HUES6 (cell line): ENCODE data around the gene CLASP1.
A peak's percentile ranks its signal among the peaks of the same experiment; 100 is the strongest.
"Not testable (repeated sequence)": the region's sequence is repeated elsewhere in the genome, so short reads cannot be mapped to it uniquely, and the experiment has no call there.

ENCODE experiments used
- H3K27ac ChIP-seq: 2 replicates; pipeline ENCODE4 v1.7.0; 2013; ENCODE audit warnings: low read depth, mild to moderate bottlenecking, low read length, inconsistent platforms
- H3K27me3 ChIP-seq: 2 replicates; pipeline ENCODE4 v1.6.1; 2013; ENCODE audit warnings: low read length; ENCODE audit not compliant: control insufficient read depth, insufficient read depth
- H3K36me3 ChIP-seq: 2 replicates; pipeline ENCODE4 v1.6.1; 2013; ENCODE audit warnings: low read length; ENCODE audit not compliant: control insufficient read depth, insufficient read depth
- H3K4me1 ChIP-seq: 2 replicates; pipeline ENCODE4 v1.6.1; 2013; ENCODE audit warnings: low read length; ENCODE audit not compliant: control insufficient read depth, insufficient read depth
- H3K4me3 ChIP-seq: 2 replicates; pipeline ENCODE4 v1.5.1; 2013; ENCODE audit warnings: low read depth, low read length
- H3K9ac ChIP-seq: one replicate; pipeline ENCODE4 v1.6.1; 2013; ENCODE audit warnings: mild to moderate bottlenecking, low read length
- H3K9me3 ChIP-seq: 2 replicates; pipeline ENCODE4 v1.6.1; 2013; ENCODE audit warnings: low read depth, low read length; ENCODE audit not compliant: control insufficient read depth, insufficient read depth

Gene CLASP1

DNA sequence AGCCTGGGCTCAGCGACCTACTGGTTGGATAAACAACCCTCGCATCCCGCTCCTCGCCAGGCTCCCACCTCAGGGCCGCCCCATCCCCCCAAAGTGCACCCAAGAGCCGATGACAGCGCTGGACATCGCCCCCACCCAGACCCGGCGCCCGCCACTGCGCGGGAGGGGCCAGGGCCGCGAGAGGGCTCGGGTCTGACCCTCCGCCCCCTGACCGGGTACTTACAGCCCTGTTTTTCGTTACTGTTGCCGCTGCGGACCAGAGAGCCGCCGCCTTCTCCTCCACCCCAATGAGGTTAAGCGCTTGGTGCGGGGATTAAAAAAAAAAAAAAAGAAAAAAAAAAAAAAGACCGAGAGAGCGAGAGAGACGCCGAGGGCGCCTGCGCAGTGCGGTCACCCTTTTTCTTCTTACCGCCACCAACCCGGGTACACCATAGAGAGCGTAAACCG lies at the start of gene CLASP1:
CLASP1 (minus strand) TSS at position 314 of the 447 bp plus-strand sequence. CDS start 43,567 bp downstream, outside the sequence.
- Histone ChIP-seq H3K27me3 (no peaks in the 10 kb centered on the region), H3K36me3 (no peaks in the 10 kb centered on the region), H3K4me3 (peak within 1 kb of the TSS; percentile 88), H3K4me1 (no peaks in the 10 kb centered on the region; the same call in 1 of the 2 replicates), H3K9ac (peak within 1 kb of the TSS; percentile 82), H3K27ac (peak within 1 kb of the TSS; percentile 92), H3K9me3 (no peaks in the 10 kb centered on the region)

DNA sequence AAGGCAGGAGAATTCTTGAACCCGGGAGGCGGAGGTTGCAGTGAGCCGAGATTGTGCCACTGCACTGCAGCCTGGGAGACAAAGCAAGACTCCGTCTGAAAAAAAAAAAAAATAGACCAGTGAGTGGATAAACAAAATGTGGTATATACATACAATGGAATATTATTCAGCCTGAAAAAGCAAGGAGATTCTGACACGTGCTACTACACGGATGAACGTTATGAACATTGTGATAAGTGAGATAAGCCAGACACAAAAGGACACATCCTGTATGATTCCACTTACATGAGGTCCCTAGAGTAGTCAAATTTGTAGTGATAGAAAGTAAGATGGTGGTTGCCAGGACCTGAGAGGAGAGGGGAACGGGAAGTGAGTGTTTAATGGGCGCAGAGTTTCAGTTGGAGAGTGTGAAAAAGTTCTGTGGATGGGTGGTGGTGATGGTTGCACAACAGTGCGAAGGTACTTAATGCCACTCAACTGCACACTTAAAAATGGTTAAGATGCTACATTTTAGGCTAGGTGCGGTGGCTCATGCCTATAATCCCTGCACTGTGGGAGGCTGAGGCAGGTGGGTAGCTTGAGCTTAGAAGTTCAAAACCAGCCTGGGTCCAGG lies 49.2 kb upstream of the CLASP1 start:
- Histone ChIP-seq H3K27ac (no peak overlapping the region), H3K4me1 (peaks cover 25% of the 10 kb centered on the region), H3K9ac (no peak overlapping the region), H3K36me3 (no peaks in the 10 kb centered on the region), H3K27me3 (no peaks in the 10 kb centered on the region), H3K4me3 (no peak overlapping the region), H3K9me3 (no peaks in the 10 kb centered on the region)

DNA sequence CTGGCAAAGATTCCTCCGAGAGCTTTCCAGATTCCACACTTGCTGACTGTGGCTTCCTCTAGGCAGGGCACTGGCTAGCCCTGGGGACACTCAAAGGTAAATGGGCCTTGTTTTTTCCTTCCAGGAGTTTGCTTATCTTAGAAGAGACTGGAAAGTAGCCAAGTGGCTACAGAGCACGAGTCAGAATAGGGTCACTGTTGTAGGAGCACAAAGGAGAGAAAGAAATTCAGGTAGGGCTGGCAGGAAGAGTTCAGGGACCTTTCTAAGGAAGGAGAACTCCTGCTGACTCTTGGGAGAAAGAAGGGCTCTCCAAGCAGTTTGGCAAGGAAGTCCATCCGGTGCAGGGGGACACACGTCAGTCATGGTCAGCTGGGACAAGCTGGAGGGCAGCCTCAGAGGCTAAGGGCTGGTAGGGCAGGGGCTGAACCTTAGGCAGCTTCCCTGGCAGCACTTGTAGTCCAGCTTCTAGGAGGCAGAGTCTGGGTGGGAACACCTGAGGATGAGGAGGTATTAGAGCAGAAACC lies 47.9 kb upstream of the CLASP1 start:
- Histone ChIP-seq H3K9me3 (no peaks in the 10 kb centered on the region), H3K27ac (no peak overlapping the region), H3K36me3 (no peaks in the 10 kb centered on the region), H3K4me1 (peaks cover 25% of the 10 kb centered on the region), H3K27me3 (no peaks in the 10 kb centered on the region), H3K4me3 (no peak overlapping the region), H3K9ac (no peak overlapping the region)

DNA sequence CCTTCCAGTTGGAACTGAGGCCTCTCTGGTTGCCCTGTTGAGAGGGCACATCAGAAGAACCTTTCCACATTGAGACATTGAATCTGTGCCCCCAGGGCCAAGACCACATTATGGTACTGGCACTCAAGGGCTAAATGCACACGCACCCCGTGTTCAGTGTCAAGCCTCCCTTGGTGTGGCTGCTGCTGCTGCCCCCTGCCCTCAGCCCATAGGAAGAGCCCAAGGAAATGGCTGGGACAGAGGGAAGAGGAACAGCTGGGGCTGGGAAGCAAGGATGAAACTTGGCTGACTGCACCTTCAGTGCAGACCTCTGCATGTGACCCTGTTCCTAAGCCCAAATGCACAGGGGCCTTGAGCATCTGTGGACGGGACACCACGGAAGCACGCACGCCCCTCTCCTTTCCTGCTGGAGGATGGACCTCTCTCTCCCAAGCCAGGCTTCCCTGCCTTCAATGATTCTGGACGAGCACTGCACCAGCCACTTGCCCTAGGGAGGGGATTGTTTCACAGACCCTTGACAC lies 47.2 kb upstream of the CLASP1 start:
- Histone ChIP-seq H3K27ac (no peak overlapping the region), H3K36me3 (no peaks in the 10 kb centered on the region), H3K27me3 (no peaks in the 10 kb centered on the region), H3K4me3 (no peak overlapping the region), H3K9me3 (no peaks in the 10 kb centered on the region), H3K4me1 (peaks cover 25% of the 10 kb centered on the region), H3K9ac (no peak overlapping the region)

DNA sequence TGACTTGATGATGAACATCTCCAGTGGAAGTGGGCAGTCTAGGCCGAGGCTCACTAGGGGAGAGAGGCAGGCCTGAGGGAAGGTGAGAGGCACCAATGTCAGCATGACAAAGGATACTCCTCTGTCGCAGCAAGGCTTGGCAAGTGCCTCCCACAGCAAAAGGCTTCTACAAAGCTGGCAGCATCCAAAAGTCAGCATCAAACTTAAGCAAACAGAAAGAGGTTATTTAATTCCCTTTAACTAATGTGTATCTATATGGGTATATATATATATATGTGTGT lies 45.8 kb upstream of the CLASP1 start:
- H3K9me3 ChIP-seq = no peaks in the 10 kb centered on the region
- no peak overlapping the region for H3K27ac ChIP-seq
- peaks cover 25% of the 10 kb centered on the region for H3K4me1 ChIP-seq
- H3K36me3 ChIP-seq = no peaks in the 10 kb centered on the region
- H3K4me3 ChIP-seq = no peak overlapping the region
- H3K9ac ChIP-seq = no peak overlapping the region
- no peaks in the 10 kb centered on the region for H3K27me3 ChIP-seq

DNA sequence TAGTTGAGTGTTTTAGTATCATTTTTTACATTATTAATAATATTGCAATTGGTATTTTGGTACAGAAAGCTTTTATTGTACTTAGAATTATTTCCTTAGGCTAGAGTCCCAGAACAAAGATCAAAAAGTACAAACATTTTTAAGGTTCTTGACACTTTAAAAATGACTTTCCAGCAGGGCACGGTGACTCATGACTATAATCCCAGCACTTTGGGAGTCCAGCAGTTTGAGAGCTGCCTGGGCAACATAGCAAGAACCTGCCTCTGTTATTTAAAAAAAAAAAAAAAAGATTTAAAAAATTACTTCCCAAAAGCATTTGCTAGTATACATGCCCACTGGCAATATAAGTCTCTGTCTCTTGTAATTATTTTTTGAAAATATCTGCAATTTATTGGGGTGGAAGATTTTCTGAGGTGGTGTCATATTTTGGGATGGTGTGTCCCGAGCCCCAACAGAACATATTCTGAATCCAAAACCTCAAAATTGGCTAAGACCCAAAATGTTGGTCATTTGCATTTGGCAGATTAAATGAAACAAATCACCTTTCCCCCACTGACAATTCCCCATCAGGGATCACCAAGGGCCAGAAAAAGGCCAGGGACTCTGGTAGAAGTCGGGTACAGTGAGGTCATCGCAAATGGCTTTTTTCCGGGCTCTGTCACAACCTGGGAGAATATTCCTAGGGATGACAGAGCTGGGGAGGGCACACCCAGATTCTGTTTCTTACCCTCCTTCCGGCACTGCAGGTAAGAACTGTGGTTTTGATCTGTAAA lies 45.3 kb upstream of the CLASP1 start:
- Histone ChIP-seq H3K4me1 (peaks cover 22% of the 10 kb centered on the region), H3K36me3 (no peaks in the 10 kb centered on the region), H3K9ac (no peak overlapping the region), H3K4me3 (no peak overlapping the region), H3K9me3 (0 out of 2 replicates have a peak, but pooled peaks cover 3% of the 10 kb centered on the region), H3K27me3 (no peaks in the 10 kb centered on the region), H3K27ac (no peak overlapping the region)

DNA sequence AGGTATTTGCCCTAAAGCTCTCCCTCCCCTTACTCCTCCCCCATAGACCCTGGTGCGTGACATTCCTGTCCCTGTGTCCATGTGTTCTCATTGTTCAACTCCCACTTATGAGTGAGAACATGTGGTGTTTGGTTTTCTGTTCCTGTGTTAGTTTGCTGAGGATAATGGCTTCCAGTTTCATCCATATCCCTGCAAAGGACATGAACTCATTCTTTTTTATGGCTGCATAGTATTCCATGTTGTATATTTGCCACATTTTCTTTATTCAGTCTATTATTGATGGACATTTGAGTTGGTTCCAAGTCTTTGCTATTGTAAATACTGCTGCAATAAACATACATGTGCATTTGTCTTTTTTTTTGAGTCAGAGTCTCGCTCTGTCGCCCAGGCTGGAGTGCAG lies 41.3 kb upstream of the CLASP1 start:
- H3K27me3 ChIP-seq, H3K4me1 ChIP-seq, H3K36me3 ChIP-seq, H3K27ac ChIP-seq, H3K4me3 ChIP-seq, H3K9ac ChIP-seq, H3K9me3 ChIP-seq: not testable (repeated sequence)

DNA sequence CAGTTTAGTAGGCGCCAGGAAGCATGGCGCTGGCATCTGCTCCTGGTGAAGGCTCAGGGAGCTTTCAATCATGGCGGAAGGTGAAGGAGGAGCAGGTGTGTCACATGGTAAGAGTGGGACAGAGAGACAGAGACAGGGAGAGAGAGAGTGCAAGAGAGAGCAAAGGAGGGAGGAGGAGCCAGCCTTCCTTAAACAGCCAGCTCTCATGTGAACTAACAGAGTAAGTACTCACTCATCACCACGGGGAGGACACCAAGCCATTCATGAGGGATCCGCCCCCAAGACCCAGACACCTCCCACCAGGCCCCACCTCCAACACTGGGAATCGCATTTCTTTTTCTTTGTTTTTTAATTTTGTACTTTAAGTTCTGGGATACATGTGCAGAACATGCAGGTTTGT lies 40.8 kb upstream of the CLASP1 start:
- Histone ChIP-seq H3K4me1 (peaks cover 8% of the 10 kb centered on the region), H3K9me3 (peaks cover 3% of the 10 kb centered on the region; the same call in 1 of the 2 replicates), H3K4me3 (no peak overlapping the region), H3K9ac (no peak overlapping the region), H3K27me3 (no peaks in the 10 kb centered on the region), H3K36me3 (no peaks in the 10 kb centered on the region), H3K27ac (no peak overlapping the region)

DNA sequence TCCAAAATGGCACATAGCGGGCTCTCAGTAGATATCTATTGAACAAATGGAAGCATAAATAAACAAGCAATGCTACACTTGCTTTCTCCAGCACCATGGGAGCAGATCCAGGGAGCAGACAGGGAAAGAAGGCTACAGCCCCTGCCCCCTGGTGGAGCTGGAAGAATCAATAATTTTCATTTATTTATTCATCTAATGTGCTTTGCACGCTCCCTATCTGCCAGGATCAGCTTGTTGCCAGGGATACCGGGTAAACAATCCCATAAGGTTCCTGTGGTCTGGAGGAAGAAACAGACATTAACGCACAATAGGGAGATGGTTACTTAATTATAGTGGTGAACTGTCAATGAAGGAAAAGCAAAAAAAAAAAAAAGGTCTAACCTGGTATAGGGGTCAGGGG lies 40.1 kb upstream of the CLASP1 start:
- no peak overlapping the region for H3K27ac ChIP-seq
- peaks cover 4% of the 10 kb centered on the region; the same call in 1 of the 2 replicates for H3K4me1 ChIP-seq

DNA sequence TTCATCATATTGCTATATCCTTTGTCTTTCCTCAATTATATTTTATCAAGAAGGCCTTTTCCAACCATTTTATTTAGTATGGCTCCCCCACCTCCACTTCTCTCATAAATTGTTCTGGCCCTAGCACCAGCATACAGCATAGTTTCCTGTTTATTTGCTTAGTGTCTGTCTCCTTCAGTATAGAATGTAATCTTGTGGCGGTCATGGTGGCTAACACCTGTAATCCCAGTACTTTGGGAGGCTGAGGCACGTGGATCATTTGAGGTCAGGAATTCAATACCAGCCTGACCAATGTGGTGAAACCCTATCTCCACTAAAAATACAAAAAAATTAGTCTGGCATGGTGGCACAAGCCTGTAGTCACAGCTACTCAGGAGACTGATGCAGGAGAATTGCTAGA lies 39.6 kb upstream of the CLASP1 start:
- H3K36me3 ChIP-seq = peaks cover 2% of the 10 kb centered on the region; the same call in 1 of the 2 replicates
- no peak overlapping the region for H3K27ac ChIP-seq
- no peak overlapping the region for H3K4me3 ChIP-seq
- no peak overlapping the region for H3K9ac ChIP-seq
- peaks cover 4% of the 10 kb centered on the region; the same call in 1 of the 2 replicates for H3K4me1 ChIP-seq
- H3K9me3 ChIP-seq = peaks cover 8% of the 10 kb centered on the region
- H3K27me3 ChIP-seq = no peaks in the 10 kb centered on the region

More for the DNA sequence above, 40.1 kb upstream of the CLASP1 start:
- Histone ChIP-seq H3K9me3 (peaks cover 6% of the 10 kb centered on the region; the same call in 1 of the 2 replicates), H3K4me3 (no peak overlapping the region), H3K36me3 (no peaks in the 10 kb centered on the region), H3K9ac (no peak overlapping the region), H3K27me3 (no peaks in the 10 kb centered on the region)

DNA sequence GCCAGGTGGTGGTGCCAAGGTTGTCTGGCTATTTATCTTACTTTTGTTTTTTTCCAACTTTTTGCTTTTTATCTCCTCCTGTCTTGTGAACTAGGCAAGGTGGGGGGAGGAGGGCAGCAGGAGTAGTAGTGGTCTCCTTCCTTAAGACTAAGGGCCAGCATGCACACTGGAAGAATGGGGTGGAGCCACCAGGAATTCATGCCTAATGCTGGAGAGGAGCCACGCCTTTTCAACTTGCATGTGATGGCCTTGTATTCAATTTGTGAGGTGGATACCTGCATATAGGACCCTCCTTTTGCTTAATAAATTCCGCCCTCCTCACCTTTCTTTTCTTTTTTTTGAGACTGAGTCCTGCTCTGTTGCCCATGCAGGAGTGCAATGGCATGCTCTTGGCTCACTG lies 37.6 kb upstream of the CLASP1 start:
- peaks cover 6% of the 10 kb centered on the region; the same call in 1 of the 2 replicates for H3K36me3 ChIP-seq
- H3K4me3 ChIP-seq = no peak overlapping the region
- peaks cover 27% of the 10 kb centered on the region for H3K9me3 ChIP-seq
- H3K4me1 ChIP-seq = peaks cover 4% of the 10 kb centered on the region; the same call in 1 of the 2 replicates
- no peak overlapping the region for H3K9ac ChIP-seq
- no peaks in the 10 kb centered on the region for H3K27me3 ChIP-seq
- no peak overlapping the region for H3K27ac ChIP-seq
